Subcutaneous abdominal adipose tissue (tissue), 5 donors: Measurements from ENCODE around the gene ZWILCH.

Experiments
- H3K27ac ChIP-seq: one replicate; pipeline ENCODE4 v1.7.0; 2013; ENCODE audit warnings: low read depth, mild to moderate bottlenecking, inconsistent platforms, low read length, moderate library complexity
- H3K27me3 ChIP-seq, 5 donors: one replicate each; pipeline ENCODE4 v1.7.0; 2013; ENCODE audit warnings: low read length in 5 of 5, inconsistent platforms in 1 of 5; ENCODE audit not compliant: control insufficient read depth in 5 of 5, insufficient read depth in 4 of 5
- H3K36me3 ChIP-seq, 5 donors: one replicate each; pipeline ENCODE4 v1.7.0; 2013; ENCODE audit warnings: low read length in 5 of 5; ENCODE audit not compliant: control insufficient read depth in 5 of 5, insufficient read depth in 5 of 5
- H3K4me1 ChIP-seq, 5 donors: one replicate each; pipeline ENCODE4 v1.7.0; 2013; ENCODE audit warnings: low read length in 5 of 5, mild to moderate bottlenecking in 3 of 5, moderate library complexity in 1 of 5; ENCODE audit not compliant: control insufficient read depth in 5 of 5, insufficient read depth in 5 of 5
- H3K4me3 ChIP-seq, 5 donors: one replicate each; pipeline ENCODE4 v1.7.0; 2013; ENCODE audit warnings: low read length in 5 of 5, low read depth in 1 of 5
- H3K9ac ChIP-seq, 5 donors: one replicate each; pipeline ENCODE4 v1.7.0; 2013; ENCODE audit warnings: low read length in 5 of 5, mild to moderate bottlenecking in 4 of 5, moderate library complexity in 3 of 5
- H3K9me3 ChIP-seq, 5 donors: one replicate each; pipeline ENCODE4 v1.7.0; 2013; ENCODE audit warnings: low read length in 5 of 5; ENCODE audit not compliant: control insufficient read depth in 5 of 5
- donor health status: healthy.
- donor health status: healthy.
- donor health status: healthy.
- donor health status: healthy.
- donor health status: healthy.

The ZWILCH gene

DNA sequence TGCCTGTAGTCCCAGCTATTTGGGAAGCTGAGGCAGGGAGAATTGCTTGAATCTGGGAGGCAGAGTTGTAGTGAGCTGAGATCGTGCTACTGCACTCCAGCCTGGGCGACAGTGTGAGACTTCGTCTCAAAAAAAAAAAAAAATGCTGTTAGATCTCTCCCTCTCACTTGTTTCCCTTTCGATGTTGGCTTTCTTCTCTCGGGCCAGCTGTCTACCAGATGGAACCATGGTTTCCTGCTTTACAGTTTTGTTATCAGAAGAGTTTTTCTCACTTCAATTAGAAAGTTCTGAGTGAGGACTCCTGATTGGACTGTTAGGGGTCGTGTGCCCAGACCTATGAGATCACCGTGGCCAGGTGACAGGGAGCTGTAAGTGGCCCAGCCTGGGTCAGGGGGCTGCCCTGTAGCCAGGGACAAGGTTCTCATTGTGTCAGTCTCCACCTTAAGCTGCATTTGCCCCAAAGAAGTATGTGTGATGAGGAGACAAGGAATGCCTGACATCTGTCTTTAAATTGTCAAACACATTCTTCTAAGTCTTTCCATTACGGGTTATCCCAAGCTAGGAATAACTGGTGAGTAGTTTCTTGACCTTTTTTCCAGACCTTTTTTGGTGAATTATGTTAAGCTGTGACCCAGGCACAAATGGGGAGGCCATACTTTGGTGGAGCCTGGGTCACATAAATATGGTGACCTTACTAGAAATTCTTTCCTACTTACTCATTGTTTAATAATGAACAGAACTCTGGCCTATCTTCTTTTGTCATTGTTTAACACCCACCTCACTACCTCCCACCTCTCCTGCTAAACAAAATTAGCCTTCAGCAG lies 32.7 kb upstream of the ZWILCH start:
- H3K4me3 ChIP-seq, result no peak overlapping the region
- peaks cover 0 to 15% (median 2%) of the 10 kb centered on the region in 5 donors for H3K36me3 ChIP-seq
- peaks cover 0 to 10% (median 9%) of the 10 kb centered on the region in 5 donors for H3K4me1 ChIP-seq
- H3K9ac ChIP-seq, result no peak overlapping the region
- no peak overlapping the region for H3K27ac ChIP-seq
- no peaks in the 10 kb centered on the region for H3K9me3 ChIP-seq
- no peaks in the 10 kb centered on the region for H3K27me3 ChIP-seq

DNA sequence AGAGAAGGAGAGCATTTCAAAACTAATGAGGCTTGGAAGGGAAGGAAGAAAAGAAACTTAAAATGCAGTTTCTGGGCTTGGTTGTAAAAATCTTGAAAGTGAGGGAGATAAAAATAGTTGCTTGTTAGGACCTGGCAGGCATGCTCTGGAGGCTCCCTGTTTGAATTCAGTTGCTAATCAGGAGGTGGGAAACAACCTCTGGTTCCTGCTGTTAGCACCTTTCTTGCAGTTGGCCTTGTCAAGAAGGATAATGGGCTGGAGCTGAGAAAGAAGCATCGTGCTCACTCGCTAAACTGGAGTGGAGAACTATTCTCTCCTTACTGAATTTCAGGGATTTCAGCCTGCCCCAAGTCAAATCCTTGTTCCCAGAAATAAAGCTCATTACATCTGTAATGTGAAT lies 31.0 kb upstream of the ZWILCH start:
- H3K4me3 ChIP-seq, result no peak overlapping the region
- peaks cover 0 to 10% (median 9%) of the 10 kb centered on the region in 5 donors for H3K4me1 ChIP-seq
- peaks cover 0 to 20% (median 3%) of the 10 kb centered on the region in 5 donors for H3K36me3 ChIP-seq
- H3K9ac ChIP-seq, result no peak overlapping the region
- no peaks in the 10 kb centered on the region for H3K9me3 ChIP-seq
- H3K27me3 ChIP-seq, result no peaks in the 10 kb centered on the region
- H3K27ac ChIP-seq, result no peak overlapping the region

DNA sequence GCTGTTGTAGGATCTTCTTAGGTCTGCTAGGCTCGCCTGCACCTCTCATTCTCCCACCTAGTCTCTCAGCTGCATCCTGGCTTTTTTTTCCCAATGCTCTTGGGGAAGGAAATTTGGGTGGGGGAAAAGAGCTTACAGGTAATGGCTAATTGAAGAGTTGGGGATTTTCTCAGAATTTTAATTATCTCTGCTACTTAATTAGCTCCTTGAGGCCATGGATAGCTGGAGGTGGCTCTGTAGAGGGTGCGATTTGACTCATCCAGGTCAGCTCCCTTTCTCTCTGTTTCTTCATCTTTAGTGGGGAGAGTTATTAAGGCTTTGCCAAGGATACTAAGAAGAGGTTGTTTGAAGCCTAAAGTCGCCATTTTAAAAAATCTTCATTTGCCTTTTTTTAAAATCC lies 30.2 kb upstream of the ZWILCH start:
- H3K27ac ChIP-seq, result no peak overlapping the region

DNA sequence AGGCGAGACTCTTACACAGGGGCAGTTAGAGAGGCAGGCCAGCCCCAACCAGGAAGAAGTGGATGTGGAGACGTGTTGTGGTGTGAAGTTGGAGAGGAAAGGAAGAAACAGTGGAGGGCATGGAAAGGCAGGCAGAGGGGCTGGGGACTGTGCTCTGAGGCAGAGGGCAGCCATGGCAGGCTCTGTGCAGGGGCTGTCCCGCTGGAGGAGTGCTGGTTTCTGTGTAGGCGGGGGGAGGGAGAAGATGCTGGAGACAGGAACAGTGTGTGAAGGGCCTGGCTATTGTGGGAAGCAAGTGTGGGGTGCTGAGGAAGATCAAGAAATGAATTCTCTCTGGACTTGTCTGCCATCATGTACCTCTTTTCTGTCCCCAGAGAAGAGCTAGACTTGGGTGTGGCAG lies 28.6 kb upstream of the ZWILCH start:
- Histone ChIP-seq H3K9ac (no peak overlapping the region), H3K4me1 (peaks cover 0 to 10% (median 9%) of the 10 kb centered on the region in 5 donors), H3K4me3 (no peak overlapping the region), H3K27me3 (no peaks in the 10 kb centered on the region), H3K27ac (no peak overlapping the region), H3K36me3 (peaks cover 2 to 20% (median 5%) of the 10 kb centered on the region in 5 donors), H3K9me3 (no peaks in the 10 kb centered on the region)

More for the DNA sequence above, 30.2 kb upstream of the ZWILCH start:
- peaks cover 0 to 10% (median 9%) of the 10 kb centered on the region in 5 donors for H3K4me1 ChIP-seq
- H3K27me3 ChIP-seq, result no peaks in the 10 kb centered on the region
- peaks cover 0 to 20% (median 3%) of the 10 kb centered on the region in 5 donors for H3K36me3 ChIP-seq
- H3K9ac ChIP-seq, result no peak overlapping the region
- H3K9me3 ChIP-seq, result no peaks in the 10 kb centered on the region
- H3K4me3 ChIP-seq, result no peak overlapping the region

DNA sequence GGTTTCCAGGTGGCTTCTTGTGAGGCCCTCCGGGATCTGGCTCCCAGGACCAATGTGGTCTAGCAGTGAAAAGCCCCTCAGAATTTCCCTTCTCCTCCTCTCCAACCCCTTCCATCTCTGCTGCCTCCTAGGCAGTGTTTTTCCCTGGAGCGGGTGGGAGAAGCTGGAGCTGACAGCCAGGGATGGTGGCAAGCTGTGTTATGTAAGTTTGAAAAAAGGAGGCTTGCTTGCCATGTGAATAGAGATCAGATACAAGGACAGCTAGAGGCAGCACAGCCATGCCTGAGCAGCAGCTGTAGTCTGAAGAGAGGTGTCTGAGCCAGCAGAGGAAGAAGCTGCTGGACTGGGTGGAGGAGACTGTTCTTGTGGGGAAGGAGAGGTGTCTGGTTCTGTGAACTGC lies 28.1 kb upstream of the ZWILCH start:
- Histone ChIP-seq H3K36me3 (peaks cover 2 to 24% (median 10%) of the 10 kb centered on the region in 5 donors), H3K27me3 (no peaks in the 10 kb centered on the region), H3K27ac (no peak overlapping the region), H3K9ac (peak overlapping the region in 1 of 5 donors; percentile 9), H3K4me3 (no peak overlapping the region), H3K4me1 (peaks cover 0 to 10% (median 9%) of the 10 kb centered on the region in 5 donors), H3K9me3 (no peaks in the 10 kb centered on the region)

DNA sequence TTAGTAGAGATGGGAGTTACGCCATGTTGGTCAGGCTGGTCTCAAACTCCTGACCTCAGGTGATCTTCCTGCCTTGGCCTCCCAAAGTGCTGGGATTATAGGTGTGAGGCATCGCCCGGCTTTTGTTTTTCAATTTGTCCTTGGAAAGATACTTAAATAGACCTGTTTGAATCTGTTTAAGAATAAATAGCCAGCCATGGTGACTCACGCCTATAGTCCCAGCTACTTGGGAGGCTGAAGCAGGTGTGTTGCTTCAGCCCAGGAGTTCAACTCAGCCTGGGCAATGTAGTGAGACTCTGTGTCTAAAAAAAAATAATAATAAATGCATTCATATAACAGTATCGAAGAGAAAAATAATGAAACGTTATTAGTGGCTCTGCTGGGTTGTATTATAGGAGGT lies 24.9 kb upstream of the ZWILCH start:
- Histone ChIP-seq H3K9me3 (no peaks in the 10 kb centered on the region), H3K27ac (no peak overlapping the region), H3K27me3 (no peaks in the 10 kb centered on the region), H3K4me1 (peaks cover 0 to 20% (median 3%) of the 10 kb centered on the region in 5 donors), H3K4me3 (no peak overlapping the region), H3K9ac (no peak overlapping the region), H3K36me3 (peaks cover 2 to 48% (median 26%) of the 10 kb centered on the region in 5 donors)

DNA sequence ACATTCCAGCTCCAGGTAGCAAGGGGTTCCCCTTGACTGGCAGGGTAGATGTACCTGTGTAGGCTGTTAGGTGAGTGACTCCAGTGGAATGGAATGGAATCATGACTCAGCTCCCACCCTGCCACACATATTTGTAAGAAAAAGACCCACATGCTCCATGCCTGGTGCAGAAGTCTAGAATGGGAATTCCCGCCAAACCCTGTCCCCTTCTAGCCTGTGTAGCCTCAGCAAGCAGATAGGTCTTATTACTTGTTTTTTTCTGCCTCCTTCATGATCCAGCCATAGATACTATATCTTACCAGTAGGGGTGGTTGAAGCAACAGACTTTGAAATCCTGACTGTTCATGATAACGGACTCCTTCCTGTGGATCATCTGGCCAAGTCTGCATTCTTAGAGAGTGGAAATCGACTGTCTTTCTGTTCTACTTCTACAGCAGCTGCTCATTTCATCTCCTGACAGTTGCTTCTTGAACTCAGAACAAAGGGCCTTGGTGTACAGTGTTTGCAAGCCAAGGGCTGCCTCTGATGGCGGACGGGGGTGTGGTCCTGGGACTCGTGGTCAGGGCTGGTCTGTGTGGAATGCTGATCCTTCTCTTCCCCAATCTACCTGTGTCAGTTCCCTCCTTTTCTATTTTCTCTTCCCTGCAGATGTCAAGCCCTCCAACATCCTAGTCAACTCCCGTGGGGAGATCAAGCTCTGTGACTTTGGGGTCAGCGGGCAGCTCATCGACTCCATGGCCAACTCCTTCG lies 23.8 kb upstream of the ZWILCH start:
- Histone ChIP-seq H3K36me3 (peaks cover 2 to 51% (median 32%) of the 10 kb centered on the region in 5 donors), H3K9me3 (no peaks in the 10 kb centered on the region), H3K27ac (no peak overlapping the region), H3K9ac (no peak overlapping the region), H3K27me3 (no peaks in the 10 kb centered on the region), H3K4me1 (peaks cover 0 to 20% (median 3%) of the 10 kb centered on the region in 5 donors), H3K4me3 (no peak overlapping the region)

DNA sequence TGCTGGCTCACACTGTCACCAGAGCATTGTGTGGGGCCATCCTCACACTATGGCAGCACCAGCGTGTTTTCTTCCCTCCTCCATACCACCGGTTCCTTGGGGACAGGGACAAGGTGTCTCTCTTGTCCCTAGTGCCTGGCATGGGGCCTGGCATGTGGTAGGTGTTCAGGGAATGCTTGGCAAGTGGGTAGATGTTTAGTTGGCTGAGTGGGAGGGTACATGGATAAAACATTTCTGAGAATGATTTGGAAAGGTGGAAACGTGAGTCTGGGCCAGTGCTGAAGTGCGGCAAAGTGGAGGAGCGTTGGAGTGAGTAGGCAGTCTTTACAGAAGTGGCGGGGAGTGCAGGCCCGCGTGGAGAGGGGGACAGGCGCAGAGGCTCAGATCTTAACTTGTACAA lies 22.6 kb upstream of the ZWILCH start:
- Histone ChIP-seq H3K9me3 (no peaks in the 10 kb centered on the region), H3K4me3 (no peak overlapping the region), H3K27ac (peak overlapping the region; percentile 73), H3K27me3 (no peaks in the 10 kb centered on the region), H3K4me1 (peaks cover 0 to 20% (median 3%) of the 10 kb centered on the region in 5 donors), H3K36me3 (peaks cover 2 to 60% (median 41%) of the 10 kb centered on the region in 5 donors), H3K9ac (no peak overlapping the region)

DNA sequence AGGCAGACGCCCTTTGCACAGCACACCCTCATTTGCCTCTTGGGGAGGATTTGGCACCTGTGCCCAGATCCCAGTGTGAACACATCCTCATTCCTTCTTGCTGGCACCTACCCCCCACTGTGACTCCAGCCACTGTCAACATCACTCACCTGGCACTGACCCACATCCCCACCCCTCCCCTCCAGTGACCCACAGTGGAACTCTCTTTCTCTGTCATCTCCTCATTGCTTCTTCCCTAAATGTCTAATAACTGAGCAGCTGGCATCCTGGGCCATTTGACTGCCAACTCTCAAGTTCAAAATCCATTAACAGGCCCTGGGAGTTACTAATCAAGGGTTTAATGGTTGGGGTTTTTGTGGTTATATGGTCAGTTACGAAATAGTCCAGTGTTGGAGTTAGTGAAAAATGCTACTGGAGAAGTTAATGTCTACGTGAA lies 22.0 kb upstream of the ZWILCH start:
- Histone ChIP-seq H3K27me3 (no peaks in the 10 kb centered on the region), H3K36me3 (peaks cover 2 to 62% (median 47%) of the 10 kb centered on the region in 5 donors), H3K9ac (no peak overlapping the region), H3K27ac (peak overlapping the region; percentile 73), H3K4me1 (peaks cover 0 to 20% (median 3%) of the 10 kb centered on the region in 5 donors), H3K9me3 (no peaks in the 10 kb centered on the region), H3K4me3 (no peak overlapping the region)
